Activated T-helper 1 cell treated with Interleukin-2 at 50 U/mL for 16 hours (primary cell): ENCODE data around the gene BTRC.

Experiments
- DNase-seq: peaks from one replicate; pipeline ENCODE4 v3.0.0-alpha.2; 2020; ENCODE audit warnings: low read depth

Gene BTRC

GRCh38 chr10:101569622-101570427 lies 215.9 kb downstream of the BTRC start:
- peak; percentile 74 for DNase-seq

GRCh38 chr10:101570428-101571270 lies 216.7 kb downstream of the BTRC start:
- no peak for DNase-seq

DNA sequence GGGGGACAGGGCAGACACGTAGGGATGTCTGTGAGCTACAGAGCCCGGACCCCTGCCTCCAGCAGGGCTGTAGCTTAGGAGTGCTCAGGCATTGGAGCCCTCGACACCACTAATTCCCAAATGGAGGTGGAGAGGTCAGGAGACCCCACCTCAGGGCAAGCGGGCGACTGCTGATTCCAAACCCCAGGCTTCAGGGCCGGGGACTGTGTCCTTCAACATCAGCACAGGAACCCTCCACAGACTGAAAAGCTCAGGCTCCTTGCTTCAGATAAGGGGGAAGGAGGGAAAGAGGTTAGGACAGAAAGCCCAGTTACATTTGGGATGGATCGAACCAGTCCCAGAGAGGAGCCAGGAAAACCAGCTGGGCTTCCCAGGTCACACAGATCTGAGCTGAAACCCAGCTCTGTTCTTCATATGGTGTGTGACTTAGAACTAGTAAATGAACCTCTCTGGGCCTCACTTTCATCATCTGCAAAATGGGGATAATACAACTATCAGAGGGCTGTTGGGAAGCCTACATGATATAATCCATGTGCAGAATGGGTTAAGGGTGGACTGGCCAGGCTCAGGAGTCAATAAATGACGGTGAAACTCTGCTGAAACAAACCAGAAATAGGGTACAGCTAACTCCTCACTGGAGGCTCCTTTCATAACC lies 217.4 kb downstream of the BTRC start:
- DNase-seq: no peak

DNA sequence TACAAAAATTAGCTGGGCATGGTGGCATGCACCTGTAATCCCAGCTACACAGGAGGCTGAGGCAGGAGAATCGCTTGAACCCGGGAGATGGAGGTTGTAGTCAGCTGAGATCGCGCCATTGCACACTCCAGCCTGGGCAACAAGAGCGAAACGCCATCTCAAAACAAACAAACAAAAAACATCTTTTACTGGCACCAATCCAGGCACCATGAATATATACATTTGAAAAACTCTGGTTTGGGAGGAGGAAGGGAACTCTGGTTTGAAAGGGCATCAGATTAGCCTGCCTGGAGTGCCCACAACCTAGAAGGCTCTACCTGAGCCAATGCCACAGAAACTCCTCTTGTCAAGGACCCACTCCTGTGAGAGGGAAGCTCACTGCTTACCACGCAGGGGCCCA lies 218.2 kb downstream of the BTRC start:
- DNase-seq: no peak

- no peak for DNase-seq
These were observed 218.8 kb downstream of the BTRC start for GRCh38 chr10:101572785-101573184.

DNA sequence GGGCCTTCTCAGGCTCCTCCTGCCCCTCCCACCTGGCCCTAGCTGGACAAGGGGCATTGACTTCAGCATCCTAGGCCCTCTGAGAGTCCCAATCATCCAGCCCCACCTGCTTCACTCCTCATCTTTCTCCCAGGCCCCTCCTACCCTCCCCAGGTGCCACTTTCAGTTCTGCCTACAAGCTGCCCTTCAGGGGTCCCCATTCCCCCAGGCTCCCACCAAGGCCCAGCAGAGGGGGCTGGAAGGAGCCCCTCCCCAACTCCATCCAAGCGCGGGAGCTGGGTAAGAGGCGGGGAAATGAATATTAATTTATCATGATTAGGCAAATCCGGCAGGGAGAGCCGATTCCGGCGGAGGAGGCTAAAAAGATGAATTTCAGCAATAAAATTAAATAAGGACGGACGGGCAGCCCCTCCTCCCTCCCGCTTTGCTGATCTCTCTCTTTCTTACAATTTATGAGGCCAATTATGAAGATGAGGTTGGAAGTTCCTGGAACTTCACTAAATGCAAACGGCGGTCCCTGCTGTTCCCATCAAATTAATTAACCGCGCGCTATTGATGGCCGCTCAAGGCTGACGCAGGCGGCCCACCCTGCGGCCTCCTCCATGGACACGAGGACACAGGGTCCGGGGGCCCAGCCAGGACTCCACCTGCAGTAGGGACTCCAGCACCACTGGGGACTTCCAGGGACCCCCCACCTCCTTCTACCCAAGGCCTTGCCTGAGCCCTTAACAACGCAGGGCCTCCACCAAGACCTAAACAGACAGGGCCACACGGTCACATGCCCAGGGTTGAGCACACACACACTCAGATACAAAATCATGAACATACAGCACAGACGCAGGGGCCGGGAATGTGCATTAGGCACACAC lies 220.2 kb downstream of the BTRC start:
- no peak for DNase-seq

DNA sequence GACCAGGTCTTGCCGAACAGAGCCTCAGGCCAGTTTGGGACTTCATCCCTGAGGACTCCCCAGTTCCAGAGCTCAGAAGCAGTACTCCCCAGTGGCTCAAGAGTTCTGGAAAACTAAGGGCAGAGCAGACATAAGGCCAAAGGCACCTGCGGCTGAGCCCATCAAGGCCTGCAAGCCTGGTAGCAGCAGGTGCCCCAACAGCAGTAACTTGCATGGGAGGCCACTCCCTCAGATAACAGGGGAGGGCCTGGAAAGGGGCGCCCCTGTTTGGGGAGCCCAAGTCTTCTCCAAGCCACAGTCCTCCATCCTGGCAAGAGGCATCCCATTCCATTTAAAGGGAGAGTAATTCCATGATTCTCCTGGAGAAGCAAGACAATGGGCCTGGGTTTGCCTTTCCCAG lies 221.1 kb downstream of the BTRC start:
- no peak for DNase-seq

GRCh38 chr10:101575580-101576210 lies 221.7 kb downstream of the BTRC start:
- no peak for DNase-seq

DNA sequence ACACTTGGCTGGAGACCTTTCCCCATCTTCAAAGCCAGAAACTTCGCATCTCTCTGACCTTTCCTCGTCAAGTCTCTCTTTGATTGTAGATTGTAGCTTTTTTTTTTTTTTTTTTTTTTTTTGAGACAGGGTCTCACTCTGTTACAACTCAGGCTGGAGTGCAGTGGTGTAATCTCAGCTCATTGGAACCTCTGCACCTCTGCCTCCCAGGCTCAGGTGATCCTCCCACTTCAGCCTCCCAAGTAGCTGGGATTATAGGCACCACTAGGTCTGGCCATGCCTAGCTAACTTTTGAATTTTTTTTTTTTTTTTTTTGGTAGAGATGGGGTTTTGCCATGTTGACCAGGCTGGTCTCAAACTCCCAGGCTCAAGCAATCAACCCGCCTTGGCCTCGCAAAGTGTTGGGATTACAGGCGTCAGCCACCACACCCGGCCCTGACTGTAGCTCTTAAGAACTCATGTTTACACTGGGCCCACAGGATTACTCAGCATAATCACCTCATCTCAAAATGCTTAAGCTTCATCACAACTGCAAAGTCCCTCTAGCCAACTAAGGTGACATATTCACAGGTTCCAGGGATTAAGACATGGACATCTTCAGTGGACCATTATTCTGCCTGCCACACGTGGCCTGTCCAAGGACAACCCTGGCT lies 222.4 kb downstream of the BTRC start:
- no peak for DNase-seq

- no peak for DNase-seq
These were observed 223.3 kb downstream of the BTRC start for GRCh38 chr10:101577121-101577871.

GRCh38 chr10:101578192-101578591 lies 224.2 kb downstream of the BTRC start:
- DNase-seq: no peak

DNA sequence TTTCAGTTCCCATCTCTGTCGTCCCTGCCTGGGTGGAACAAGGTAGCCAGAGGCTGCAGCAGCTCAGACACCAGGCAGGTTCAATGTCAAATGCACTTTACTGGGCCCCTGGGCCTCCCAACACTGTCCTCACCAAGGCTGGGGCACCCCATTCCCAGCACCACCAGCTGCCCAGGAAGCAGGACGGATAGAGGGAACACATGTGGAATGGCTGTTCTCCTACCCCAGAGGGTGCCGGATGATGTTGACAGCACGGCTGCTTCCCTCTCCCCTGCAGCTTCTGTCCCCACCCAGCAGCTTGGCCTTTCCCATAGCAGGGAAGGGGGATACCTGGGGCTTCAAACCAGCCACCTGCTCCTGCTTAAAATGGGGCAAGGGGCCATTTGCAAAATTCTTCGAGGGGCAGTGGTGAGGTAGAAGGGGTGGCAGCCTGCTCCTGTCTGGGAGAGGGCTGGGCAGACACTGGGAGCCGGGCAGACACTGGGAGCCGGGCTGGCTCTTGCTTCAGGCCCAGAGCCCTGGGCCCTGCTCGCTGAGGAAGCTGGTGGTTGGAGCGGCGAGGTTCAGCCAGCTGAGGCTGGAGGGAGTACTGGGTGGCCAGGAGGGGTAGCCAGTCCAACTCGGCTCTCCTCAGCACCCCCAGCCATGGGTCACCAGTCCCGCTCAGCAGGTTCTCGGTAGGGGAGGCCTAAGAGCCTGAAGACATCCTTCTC lies 225.0 kb downstream of the BTRC start:
- DNase-seq: no peak

DNA sequence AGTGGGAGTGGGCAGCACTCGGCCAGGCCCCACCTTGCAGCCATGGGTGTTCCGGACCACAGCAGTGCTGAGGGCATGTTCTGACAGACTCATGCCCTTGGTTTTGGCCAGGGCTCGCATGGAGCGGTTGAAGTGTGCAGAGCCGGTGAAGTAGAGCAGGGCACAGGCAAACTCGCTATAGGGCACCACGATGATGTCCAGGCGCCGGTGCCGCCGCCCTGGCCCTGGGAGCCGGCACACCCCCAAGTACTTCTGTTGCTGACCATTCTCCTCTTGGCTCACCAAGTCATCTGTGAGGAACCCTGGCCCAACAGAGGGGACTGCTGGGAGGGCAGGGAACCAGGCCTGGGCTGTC lies 225.5 kb downstream of the BTRC start:
- DNase-seq: no peak

GRCh38 chr10:101580486-101581399 lies 226.8 kb downstream of the BTRC start:
- DNase-seq: no peak

DNA sequence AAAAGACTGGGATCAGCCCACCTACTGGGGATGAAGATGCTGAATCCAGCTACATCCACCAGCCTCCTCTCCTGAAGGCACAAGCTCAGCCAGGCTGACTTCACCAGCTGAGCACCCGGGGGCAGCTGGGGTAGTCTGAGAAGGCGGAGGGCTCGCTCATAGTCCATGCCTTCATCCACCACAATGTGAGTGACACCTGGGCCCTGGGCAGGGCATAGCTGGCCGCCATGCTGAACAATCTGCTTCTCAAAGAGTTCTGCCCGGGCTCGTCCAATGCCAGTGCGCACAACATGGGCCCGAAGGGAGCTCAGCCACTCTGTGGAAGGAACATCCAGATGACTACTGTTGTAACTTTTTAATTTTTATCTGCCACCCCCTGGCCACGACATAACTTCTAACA lies 231.9 kb downstream of the BTRC start:
- no peak for DNase-seq

DNA sequence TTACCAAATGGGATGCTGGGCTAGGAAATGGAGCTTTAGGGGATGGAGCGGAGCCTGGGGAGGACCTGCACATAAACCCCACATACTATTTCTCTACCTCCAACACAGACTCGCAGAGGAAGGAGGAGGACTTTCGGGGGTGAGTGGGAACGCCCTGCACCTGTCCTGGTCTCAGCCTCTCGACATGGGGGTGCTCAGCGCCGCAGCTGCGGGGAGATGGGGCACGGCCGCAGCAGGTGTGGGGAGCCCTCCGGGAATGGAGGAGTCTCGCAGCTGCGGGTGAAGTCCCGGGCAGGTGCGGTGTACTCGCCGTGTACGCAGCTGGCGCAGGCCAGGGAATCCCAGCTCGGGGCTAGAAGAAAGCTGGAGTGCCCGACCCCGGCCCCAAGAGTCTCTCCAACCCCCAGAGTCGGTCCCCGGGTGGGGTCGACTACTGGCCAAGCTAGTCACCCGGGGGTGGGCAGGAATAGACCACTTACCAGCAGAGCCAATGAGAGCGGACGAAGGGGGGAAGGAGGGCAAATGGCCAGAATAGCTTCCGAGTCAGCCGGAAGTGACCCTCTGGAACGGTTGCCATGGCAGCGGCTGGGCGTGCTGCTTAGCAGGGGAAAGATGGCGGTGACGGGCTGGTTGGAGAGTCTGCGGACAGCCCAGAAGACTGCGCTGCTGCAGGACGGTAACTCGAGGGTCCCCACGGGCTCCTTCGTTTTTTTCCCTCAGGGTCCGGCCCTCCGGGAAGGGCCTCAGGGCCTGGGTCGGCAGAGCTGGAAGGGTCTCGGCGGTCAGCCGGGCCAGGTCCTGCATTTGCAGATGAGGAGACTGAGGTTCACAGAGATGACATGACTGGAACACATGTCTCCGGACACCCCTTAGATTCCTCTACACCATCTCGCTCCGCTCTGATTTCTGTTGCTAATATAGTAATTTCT lies 234.0 kb downstream of the BTRC start, which contains the start of the genes DPCD and POLL:
DPCD (plus strand) TSS at position 597 of the 929 bp plus-strand sequence; CDS start at position 613, 16 bp downstream.
POLL (minus strand) TSS at position 533 of the 929 bp plus-strand sequence. CDS start 897 bp downstream, outside the sequence.
- DNase-seq: peak; percentile 79

- no peak for DNase-seq
These were observed 234.9 kb downstream of the BTRC start for GRCh38 chr10:101588879-101589278.
